ENCODE measurements around the gene NADSYN1. TPM values are rescaled to one million over a fixed set of nuclear protein-coding genes. Genes with fewer than 3 reads are reported as not detected.

NADSYN1 gene
- total and polyA plus RNA-seq, 8 donors, result 18.4 to 77.3 (median 29.4) TPM

- ATAC-seq (no peak), DNase-seq (peak in 1 of 6 donors; percentile 23), FAIRE-seq (no peak)
- H3K9me3 ChIP-seq, result no peaks in the 10 kb centered on the region
- H3K27me3 ChIP-seq, result no peaks in the 10 kb centered on the region
- no peak overlapping the region for H3K4me3 ChIP-seq
- peaks cover 0 to 60% (median 0%) of the 10 kb centered on the region in 3 donors for H3K36me3 ChIP-seq
- 88 to 89% methylated on average over 9 of the region's 9 CpGs for WGBS, 2 donors
- intact Hi-C loops (cut with DNase I), result loop anchor here in 1 of 3 donors (10.0 kb wide), 1 partner anchor 63 kb away; the partner anchor contains the start of gene KRTAP5-7
- H3K27ac ChIP-seq, result no peak overlapping the region
- TF ChIP-seq CTCF (IDR thresholded peaks at IDR 0.05), result no peak
- H3K4me1 ChIP-seq, result no peaks in the 10 kb centered on the region
Observed at GRCh38 chr11:71461696-71462095, 8.7 kb downstream of the NADSYN1 start.

- H3K4me1 ChIP-seq, result no peaks in the 10 kb centered on the region
- TF ChIP-seq CTCF (IDR thresholded peaks at IDR 0.05), result no peak
- DNase-seq (peak in 1 of 6 donors; percentile 30), ATAC-seq (no peak), FAIRE-seq (no peak)
- H3K36me3 ChIP-seq, result peaks cover 0 to 56% (median 0%) of the 10 kb centered on the region in 3 donors
- intact Hi-C loops (cut with DNase I), result loop anchor here in 1 of 3 donors (10.0 kb wide), 1 partner anchor 62 kb away; the partner anchor contains the start of gene KRTAP5-7
- no peaks in the 10 kb centered on the region for H3K9me3 ChIP-seq
- no peaks in the 10 kb centered on the region for H3K27me3 ChIP-seq
- no peak overlapping the region for H3K27ac ChIP-seq
- 92 to 94% methylated on average over 11 of the region's 11 CpGs for WGBS, 2 donors
- H3K4me3 ChIP-seq, result no peak overlapping the region
Observed at GRCh38 chr11:71462726-71463125, 9.7 kb downstream of the NADSYN1 start.

GRCh38 chr11:71463331-71464211 lies 10.6 kb downstream of the NADSYN1 start:
- no peak for TF ChIP-seq CTCF (IDR thresholded peaks at IDR 0.05)
- Histone ChIP-seq H3K27me3 (no peaks in the 10 kb centered on the region), H3K9me3 (no peaks in the 10 kb centered on the region), H3K27ac (no peak overlapping the region), H3K4me1 (no peaks in the 10 kb centered on the region), H3K36me3 (peaks cover 0 to 49% (median 0%) of the 10 kb centered on the region in 3 donors), H3K4me3 (no peak overlapping the region)
- DNase-seq (peak in 2 of 6 donors; percentile 40 to 52), ATAC-seq (no peak), FAIRE-seq (no peak)
- 93 to 95% methylated on average over 34 of the region's 34 CpGs for WGBS, 2 donors
- intact Hi-C loops (cut with DNase I), result loop anchor here in 1 of 3 donors (10.0 kb wide), 1 partner anchor 61 kb away; the partner anchor contains the start of gene KRTAP5-7

- Histone ChIP-seq H3K27ac (no peak overlapping the region), H3K9me3 (no peaks in the 10 kb centered on the region), H3K4me1 (no peaks in the 10 kb centered on the region), H3K4me3 (no peak overlapping the region), H3K27me3 (no peaks in the 10 kb centered on the region), H3K36me3 (peaks cover 0 to 35% (median 0%) of the 10 kb centered on the region in 3 donors)
- WGBS, 2 donors, result 98 to 100% methylated on average over 4 of the region's 4 CpGs
- ATAC-seq (no peak), FAIRE-seq (no peak), DNase-seq (peak in 1 of 6 donors; percentile 12)
- TF ChIP-seq CTCF (IDR thresholded peaks at IDR 0.05), result no peak
- intact Hi-C loops (cut with DNase I), result loop anchor here in 1 of 3 donors (10.0 kb wide), 1 partner anchor 60 kb away; the partner anchor contains the start of gene KRTAP5-7
Observed at GRCh38 chr11:71465054-71465453, 12.1 kb downstream of the NADSYN1 start.
